GM19025 (cell line): ENCODE results near the gene ENAH.
"Not testable (repeated sequence)": the region's sequence is repeated elsewhere in the genome, so short reads cannot be mapped to it uniquely, and the experiment has no call there.

Source experiments
- ATAC-seq: cut with Tn5 transposase; IDR thresholded peaks from one replicate; pipeline ENCODE4 v1.9.1; 2021; ENCODE audit warnings: mild to moderate bottlenecking, low read depth, moderate library complexity; ENCODE audit not compliant: unreplicated experiment

ENAH gene

GRCh38 chr1:225477296-225477911 is 175.5 kb downstream of the ENAH start:
- ATAC-seq, result no peak

GRCh38 chr1:225476538-225476988 is 176.4 kb downstream of the ENAH start:
- no peak for ATAC-seq

GRCh38 chr1:225476100-225476511 is 176.8 kb downstream of the ENAH start:
- ATAC-seq, result no peak

- peak; percentile 60 for ATAC-seq
Observed at GRCh38 chr1:225474986-225475820, 177.7 kb downstream of the ENAH start.

- ATAC-seq, result no peak
Observed at GRCh38 chr1:225474439-225474985, 178.4 kb downstream of the ENAH start.

GRCh38 chr1:225473676-225474438 is 179.1 kb downstream of the ENAH start:
- ATAC-seq, result not testable (repeated sequence)

- ATAC-seq, result not testable (repeated sequence)
Observed at GRCh38 chr1:225473266-225473665, 179.7 kb downstream of the ENAH start.

GRCh38 chr1:225471453-225472301 is 181.2 kb downstream of the ENAH start:
- ATAC-seq, result no peak

- no peak for ATAC-seq
Observed at GRCh38 chr1:225471109-225471452, 181.8 kb downstream of the ENAH start.

GRCh38 chr1:225470211-225471108 is 182.5 kb downstream of the ENAH start:
- ATAC-seq, result no peak

GRCh38 chr1:225469051-225469450 is 183.9 kb downstream of the ENAH start:
- no peak for ATAC-seq

- no peak for ATAC-seq
Observed at GRCh38 chr1:225468270-225469020, 184.5 kb downstream of the ENAH start.

- peak; percentile 90 for ATAC-seq
Observed at GRCh38 chr1:225467193-225468020, 185.5 kb downstream of the ENAH start.

- no peak for ATAC-seq
Observed at GRCh38 chr1:225466848-225467192, 186.1 kb downstream of the ENAH start.

GRCh38 chr1:225465793-225466517 is 187.0 kb downstream of the ENAH start:
- ATAC-seq, result no peak

- ATAC-seq, result no peak
Observed at GRCh38 chr1:225464851-225465792, 187.8 kb downstream of the ENAH start.
